OCI-LY7 (cell line): ENCODE results near the gene VSNL1. TPM values are rescaled to one million over a fixed set of nuclear protein-coding genes. Genes with fewer than 3 reads are reported as not detected.

Experiments
- BruUV-seq: library from RNA; stranded (reverse); fragments of 400-500 nt; replicated peaks from 2 replicates; lab custom pipeline; 2021; lab: Mats Ljungman, UMichigan
- CTCF ChIA-PET: fragments of 300-600 bp; sonication (Branson Sonifier 250); formaldehyde crosslinking; loops from one replicate; lab custom pipeline; 2022; ENCODE audit warnings: antibody characterized with exemption; ENCODE audit not compliant: unreplicated experiment; lab: Charles Lee
- POLR2A ChIA-PET: fragments of 300-600 bp; sonication (Branson Sonifier 250); formaldehyde crosslinking; loops from one replicate; lab custom pipeline; 2022; ENCODE audit warnings: antibody characterized with exemption; lab: Charles Lee
- DNase-seq: peaks from one replicate; pipeline ENCODE4 v3.0.0-alpha.2; 2015; ENCODE audit warnings: low spot score
- H2AFZ ChIP-seq: fragments of 200-600 bp; sonication (generic), shearing (Covaris generic); 2 replicates; pipeline ENCODE4 v1.6.1; 2014; ENCODE audit warnings: mild to moderate bottlenecking, antibody characterized with exemption, low read length, moderate library complexity
- H3K27ac ChIP-seq: fragments of 200-600 bp; sonication (generic); 2 replicates; pipeline ENCODE4 v1.5.1; 2014; ENCODE audit warnings: mixed run types, low read depth, mild to moderate bottlenecking, moderate library complexity, low read length, inconsistent platforms; ENCODE audit not compliant: poor library complexity, severe bottlenecking
- H3K36me3 ChIP-seq: fragments of 200-600 bp; sonication (generic); 2 replicates; pipeline ENCODE4 v1.6.1; 2014; ENCODE audit warnings: mild to moderate bottlenecking, antibody characterized with exemption, low read length, moderate library complexity, mixed read lengths; ENCODE audit not compliant: insufficient read depth
- H3K4me1 ChIP-seq: fragments of 200-600 bp; sonication (generic); 2 replicates; pipeline ENCODE4 v1.5.1; 2014; ENCODE audit warnings: mild to moderate bottlenecking, low read length; ENCODE audit not compliant: insufficient read depth, poor library complexity, severe bottlenecking
- H3K4me2 ChIP-seq: fragments of 200-600 bp; sonication (generic); 2 replicates; pipeline ENCODE4 v1.6.1; 2014; ENCODE audit warnings: mild to moderate bottlenecking, low read length
- H3K4me3 ChIP-seq: fragments of 200-600 bp; sonication (generic); 2 replicates; pipeline ENCODE4 v1.5.1; 2014; ENCODE audit warnings: mild to moderate bottlenecking, low read depth, low read length; ENCODE audit not compliant: poor library complexity, severe bottlenecking
- H3K79me2 ChIP-seq: fragments of 200-600 bp; sonication (generic); 2 replicates; pipeline ENCODE4 v1.6.1; 2016; ENCODE audit warnings: low read depth, mild to moderate bottlenecking, low read length, moderate library complexity, mixed read lengths; ENCODE audit not compliant: insufficient read depth
- H3K9me2 ChIP-seq: fragments of 200-600 bp; sonication (generic); 2 replicates; pipeline ENCODE4 v1.6.1; 2016; ENCODE audit warnings: mild to moderate bottlenecking, low read length, mixed read lengths; ENCODE audit not compliant: insufficient read depth
- H3K9me3 ChIP-seq: fragments of 200-600 bp; sonication (generic); 2 replicates; pipeline ENCODE4 v1.6.1; 2014; ENCODE audit warnings: mild to moderate bottlenecking, mixed run types, low read length, mixed read lengths
- H4K20me1 ChIP-seq: fragments of 200-600 bp; sonication (generic); 2 replicates; pipeline ENCODE4 v1.6.1; 2014; ENCODE audit warnings: mild to moderate bottlenecking, antibody characterized with exemption, low read length, moderate library complexity, mixed read lengths; ENCODE audit not compliant: insufficient read depth
- EZH2phosphoT487 ChIP-seq: fragments of 200-600 bp; sonication (generic); IDR thresholded peaks from 2 replicates; pipeline ENCODE4 v1.6.1; 2018; ENCODE audit warnings: low read depth, borderline replicate concordance, mild to moderate bottlenecking, mixed run types, antibody characterized with exemption, low read length, moderate library complexity, mixed read lengths
- intact Hi-C: fragments of 100-400 bp; cut with micrococcal nuclease; formaldehyde crosslinking; loops from one replicate; pipeline ENCODE4 v1.10.0; 2022; ENCODE audit not compliant: unreplicated experiment
- total RNA-seq, 2 experiments: library from RNA; depleted of rRNA in 1 of 2; stranded (reverse); fragments of >200 nt in 1 of 2; shearing (Covaris generic) in 1 of 2; gene quantifications; 2 replicates each; pipeline ENCODE4 v1.2.3, GENCODE V29; 2014 to 2022
- TF ChIP-seq, protein P1 (sequence below): fragments of 200-600 bp; sonication (generic); conservative IDR thresholded peaks from 2 replicates; pipeline ENCODE4 v1.5.1; 2014; ENCODE audit warnings: mild to moderate bottlenecking, antibody characterized with exemption, low read length, moderate library complexity, mixed read lengths

The VSNL1 gene
- total RNA-seq, 2 experiments from 2014 or later, result not detected

DNA sequence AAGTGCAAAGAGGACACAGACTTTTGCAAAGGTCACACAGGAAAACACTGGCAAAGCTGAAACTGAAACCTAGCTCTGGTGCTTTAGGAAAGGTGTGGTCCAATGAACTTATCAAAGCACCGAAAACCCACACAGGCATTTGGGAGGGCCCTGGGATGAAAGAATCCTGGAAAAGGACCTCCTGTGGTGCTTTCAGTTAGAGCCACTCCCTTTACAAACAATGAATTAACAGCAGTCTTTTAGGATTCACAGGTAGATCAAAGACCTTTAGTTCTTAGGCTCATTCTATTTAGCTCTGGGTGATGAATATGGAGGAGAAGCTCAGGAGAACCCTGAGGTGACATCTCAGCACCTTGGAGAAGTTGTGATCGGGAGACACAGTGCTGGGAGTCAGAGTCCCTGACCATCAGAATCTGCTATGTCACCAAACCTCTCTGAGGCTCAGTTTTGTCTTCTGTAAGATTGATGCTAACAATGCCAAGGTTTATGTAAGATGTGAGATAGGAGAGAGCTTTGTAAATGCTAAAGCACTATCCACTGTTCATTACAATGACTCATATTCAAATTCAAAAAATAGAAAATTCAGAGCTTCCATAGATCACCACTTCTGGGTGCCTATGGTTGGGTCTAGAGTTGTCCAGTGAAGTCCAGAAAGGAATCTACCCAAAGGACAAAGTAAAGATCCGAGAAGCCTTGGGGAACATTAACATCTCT lies 39.3 kb downstream of the VSNL1 start:
- ChIA-PET POLR2A (no interaction called here), CTCF (no interaction called here)
- Histone ChIP-seq H3K27ac (no peak overlapping the region), H3K4me2 (no peak overlapping the region), H2AFZ (no peak overlapping the region), H4K20me1 (no peaks in the 10 kb centered on the region), H3K4me1 (no peaks in the 10 kb centered on the region), H3K36me3 (no peaks in the 10 kb centered on the region), H3K4me3 (no peak overlapping the region), H3K9me2 (no peaks in the 10 kb centered on the region), H3K9me3 (no peaks in the 10 kb centered on the region), H3K79me2 (no peaks in the 10 kb centered on the region)
- no peak for DNase-seq
- intact Hi-C loops, result no loop called here
- no TSS peak for BruUV-seq
- TF ChIP-seq EZH2phosphoT487, result no peak
- TF ChIP-seq, protein P1, sequence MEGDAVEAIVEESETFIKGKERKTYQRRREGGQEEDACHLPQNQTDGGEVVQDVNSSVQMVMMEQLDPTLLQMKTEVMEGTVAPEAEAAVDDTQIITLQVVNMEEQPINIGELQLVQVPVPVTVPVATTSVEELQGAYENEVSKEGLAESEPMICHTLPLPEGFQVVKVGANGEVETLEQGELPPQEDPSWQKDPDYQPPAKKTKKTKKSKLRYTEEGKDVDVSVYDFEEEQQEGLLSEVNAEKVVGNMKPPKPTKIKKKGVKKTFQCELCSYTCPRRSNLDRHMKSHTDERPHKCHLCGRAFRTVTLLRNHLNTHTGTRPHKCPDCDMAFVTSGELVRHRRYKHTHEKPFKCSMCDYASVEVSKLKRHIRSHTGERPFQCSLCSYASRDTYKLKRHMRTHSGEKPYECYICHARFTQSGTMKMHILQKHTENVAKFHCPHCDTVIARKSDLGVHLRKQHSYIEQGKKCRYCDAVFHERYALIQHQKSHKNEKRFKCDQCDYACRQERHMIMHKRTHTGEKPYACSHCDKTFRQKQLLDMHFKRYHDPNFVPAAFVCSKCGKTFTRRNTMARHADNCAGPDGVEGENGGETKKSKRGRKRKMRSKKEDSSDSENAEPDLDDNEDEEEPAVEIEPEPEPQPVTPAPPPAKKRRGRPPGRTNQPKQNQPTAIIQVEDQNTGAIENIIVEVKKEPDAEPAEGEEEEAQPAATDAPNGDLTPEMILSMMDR, result no peak

DNA sequence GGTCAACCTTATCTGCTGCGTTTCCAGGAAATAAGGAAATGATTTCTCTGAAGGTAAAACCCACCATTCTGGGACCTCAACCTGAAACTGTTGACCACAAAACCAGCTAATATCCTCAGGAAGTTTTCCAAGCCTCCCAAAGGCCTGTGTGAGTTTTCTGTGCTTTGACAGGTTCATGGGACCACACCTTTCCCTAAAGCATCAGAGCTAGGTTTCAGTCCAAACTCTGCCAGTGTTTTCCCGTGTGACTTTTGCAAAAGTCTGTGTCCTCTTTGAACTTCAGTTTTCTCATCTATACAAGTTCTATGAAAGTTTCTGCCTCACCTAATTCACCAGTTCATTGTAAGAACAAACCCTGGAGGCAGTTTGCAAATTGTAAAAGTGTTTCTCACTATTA lies 39.8 kb downstream of the VSNL1 start:
- CTCF ChIA-PET, result no interaction called here
- Histone ChIP-seq H4K20me1 (no peaks in the 10 kb centered on the region), H3K4me2 (no peak overlapping the region), H3K79me2 (no peaks in the 10 kb centered on the region), H3K36me3 (no peaks in the 10 kb centered on the region), H3K9me3 (no peaks in the 10 kb centered on the region), H3K9me2 (no peaks in the 10 kb centered on the region), H3K4me3 (no peak overlapping the region), H3K4me1 (no peaks in the 10 kb centered on the region), H2AFZ (no peak overlapping the region; the same call in 1 of the 2 replicates), H3K27ac (no peak overlapping the region)
- BruUV-seq, result no TSS peak
- no peak for TF ChIP-seq EZH2phosphoT487
- TF ChIP-seq, protein P1, result no peak
- intact Hi-C loops, result no loop called here
- no peak for DNase-seq
- POLR2A ChIA-PET, result interaction anchor here (0.7 kb wide), 1 partner anchor 9 kb away, joined by 3 read pairs; no protein-coding TSS in a partner anchor

- Histone ChIP-seq H3K36me3 (no peaks in the 10 kb centered on the region), H3K4me2 (no peak overlapping the region), H3K9me3 (no peaks in the 10 kb centered on the region), H3K9me2 (no peaks in the 10 kb centered on the region), H3K4me3 (no peak overlapping the region), H4K20me1 (no peaks in the 10 kb centered on the region), H3K79me2 (no peaks in the 10 kb centered on the region), H3K27ac (no peak overlapping the region), H2AFZ (no peak overlapping the region), H3K4me1 (no peaks in the 10 kb centered on the region)
- TF ChIP-seq EZH2phosphoT487, result no peak
- TF ChIP-seq, protein P1, result no peak
- POLR2A ChIA-PET, result no interaction called here
- intact Hi-C loops, result no loop called here
- no peak for DNase-seq
- no TSS peak for BruUV-seq
- CTCF ChIA-PET, result no interaction called here
Measured at GRCh38 chr2:17581831-17582230, 41.3 kb downstream of the VSNL1 start.
